Transverse colon (tissue), 4 donors: ENCODE data around the gene ARHGEF3.

Source experiments
- EP300 ChIP-seq: sonication (generic); formaldehyde crosslinking; IDR thresholded peaks from one replicate; pipeline ENCODE4 v1.6.1; 2017; ENCODE audit warnings: antibody characterized with exemption, low read depth
- POLR2A ChIP-seq: fragments of 450-650 bp; IDR thresholded peaks from one replicate; pipeline ENCODE4 v1.6.1; 2016; ENCODE audit warnings: antibody characterized with exemption, mild to moderate bottlenecking, moderate library complexity
- POLR2AphosphoS5 ChIP-seq, 3 donors: sonication (generic); formaldehyde crosslinking; IDR thresholded peaks; one replicate each; pipeline ENCODE4 v1.6.1; 2016; ENCODE audit warnings: antibody characterized with exemption in 3 of 3
- TF ChIP-seq, protein P1 (sequence below), 5 experiments: fragments of 200-600 bp in 3 of 5; fragments of 450-650 bp in 2 of 5; sonication (generic) in 3 of 5; IDR thresholded peaks; 1 replicate in 2 of 5; 2 replicates in 3 of 5; pipeline ENCODE4 v1.5.1; 2016 to 2017; ENCODE audit warnings: antibody characterized with exemption in 5 of 5, inconsistent platforms in 3 of 5, mild to moderate bottlenecking in 2 of 5, moderate library complexity in 1 of 5

DNA sequence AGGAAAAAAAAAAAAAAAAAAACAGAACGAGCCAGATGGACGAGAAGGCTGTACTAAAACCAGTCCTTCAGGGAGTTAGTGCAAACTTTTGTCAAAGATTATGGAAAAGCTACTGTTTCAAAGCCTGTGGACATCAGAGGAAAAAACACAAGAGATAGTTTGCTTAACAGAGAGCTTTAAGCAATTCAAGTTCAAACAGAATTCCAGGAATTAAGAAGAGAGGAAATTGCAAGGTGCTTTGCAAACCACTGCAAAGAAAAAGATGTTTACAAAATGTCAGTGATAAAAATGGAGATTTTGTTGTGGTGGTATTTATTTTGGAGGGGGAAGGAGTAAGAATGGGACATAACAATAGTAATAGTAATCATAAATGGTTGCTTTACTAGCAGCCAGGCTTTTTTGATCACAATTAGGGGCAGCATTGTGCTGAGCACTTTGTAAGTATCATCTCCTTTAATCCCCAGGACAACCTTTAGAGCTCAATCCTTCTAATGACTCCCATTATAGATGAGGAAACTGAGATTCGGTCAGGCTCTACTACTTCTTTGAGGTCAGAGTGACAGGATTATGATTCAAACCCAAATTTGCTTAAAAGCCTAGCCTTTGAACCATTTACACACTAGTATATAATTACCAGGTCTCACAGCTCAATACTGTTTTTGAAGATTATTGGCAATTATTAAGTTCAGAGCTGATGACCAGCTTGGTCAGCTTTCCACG is 22.4 kb upstream of the ARHGEF3 start:
- TF ChIP-seq, protein P1, sequence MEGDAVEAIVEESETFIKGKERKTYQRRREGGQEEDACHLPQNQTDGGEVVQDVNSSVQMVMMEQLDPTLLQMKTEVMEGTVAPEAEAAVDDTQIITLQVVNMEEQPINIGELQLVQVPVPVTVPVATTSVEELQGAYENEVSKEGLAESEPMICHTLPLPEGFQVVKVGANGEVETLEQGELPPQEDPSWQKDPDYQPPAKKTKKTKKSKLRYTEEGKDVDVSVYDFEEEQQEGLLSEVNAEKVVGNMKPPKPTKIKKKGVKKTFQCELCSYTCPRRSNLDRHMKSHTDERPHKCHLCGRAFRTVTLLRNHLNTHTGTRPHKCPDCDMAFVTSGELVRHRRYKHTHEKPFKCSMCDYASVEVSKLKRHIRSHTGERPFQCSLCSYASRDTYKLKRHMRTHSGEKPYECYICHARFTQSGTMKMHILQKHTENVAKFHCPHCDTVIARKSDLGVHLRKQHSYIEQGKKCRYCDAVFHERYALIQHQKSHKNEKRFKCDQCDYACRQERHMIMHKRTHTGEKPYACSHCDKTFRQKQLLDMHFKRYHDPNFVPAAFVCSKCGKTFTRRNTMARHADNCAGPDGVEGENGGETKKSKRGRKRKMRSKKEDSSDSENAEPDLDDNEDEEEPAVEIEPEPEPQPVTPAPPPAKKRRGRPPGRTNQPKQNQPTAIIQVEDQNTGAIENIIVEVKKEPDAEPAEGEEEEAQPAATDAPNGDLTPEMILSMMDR (IDR thresholded peaks at IDR 0.05) = no peak
- TF ChIP-seq EP300 (no peak), POLR2A (no peak), POLR2AphosphoS5 (IDR thresholded peaks at IDR 0.05) (no peak)
